GM23248 (cell line): ENCODE results near the gene SEC24B. TPM values are rescaled to one million over a fixed set of nuclear protein-coding genes. Genes with fewer than 3 reads are reported as not detected.

Experiments
- DNase-seq: peaks from one replicate; pipeline ENCODE4 v3.0.0-alpha.2; 2015
- H2AFZ ChIP-seq: fragments of 200-600 bp; sonication (generic); 2 replicates; pipeline ENCODE4 v1.6.1; 2016; ENCODE audit warnings: antibody characterized with exemption
- H3F3A ChIP-seq: fragments of 200-600 bp; sonication (generic); 2 replicates; pipeline ENCODE4 v1.6.1; 2016; ENCODE audit warnings: mild to moderate bottlenecking, antibody characterized with exemption, mixed run types; ENCODE audit not compliant: insufficient read depth
- H3K27ac ChIP-seq: fragments of 200-600 bp; sonication (generic); 2 replicates; pipeline ENCODE4 v1.5.1; 2016; ENCODE audit warnings: mild to moderate bottlenecking
- H3K27me3 ChIP-seq: fragments of 200-600 bp; sonication (generic); replicated peaks from 2 replicates; pipeline ENCODE4 v1.6.1; 2016; ENCODE audit warnings: mild to moderate bottlenecking; ENCODE audit not compliant: insufficient read depth
- H3K36me3 ChIP-seq: fragments of 200-600 bp; sonication (generic); 2 replicates; pipeline ENCODE4 v1.6.1; 2016; ENCODE audit warnings: low read depth, mild to moderate bottlenecking
- H3K4me1 ChIP-seq: fragments of 200-600 bp; sonication (generic); 2 replicates; pipeline ENCODE4 v1.6.1; 2016; ENCODE audit warnings: mild to moderate bottlenecking; ENCODE audit not compliant: insufficient read depth
- H3K4me2 ChIP-seq: fragments of 200-600 bp; sonication (generic); one replicate; pipeline ENCODE4 v1.6.1; 2016; ENCODE audit warnings: mild to moderate bottlenecking; ENCODE audit not compliant: unreplicated experiment
- H3K4me3 ChIP-seq: fragments of 200-600 bp; sonication (generic); 2 replicates; pipeline ENCODE4 v1.5.1; 2016; ENCODE audit warnings: mild to moderate bottlenecking
- H3K79me2 ChIP-seq: fragments of 200-600 bp; sonication (generic); 2 replicates; pipeline ENCODE4 v1.6.1; 2016; ENCODE audit warnings: mild to moderate bottlenecking; ENCODE audit not compliant: insufficient read depth
- H3K9ac ChIP-seq: fragments of 200-600 bp; sonication (generic); 2 replicates; pipeline ENCODE4 v1.6.1; 2016; ENCODE audit warnings: mild to moderate bottlenecking
- H3K9me2 ChIP-seq: fragments of 200-600 bp; sonication (generic); 2 replicates; pipeline ENCODE4 v1.6.1; 2016; ENCODE audit warnings: mixed run types, mild to moderate bottlenecking, moderate library complexity; ENCODE audit not compliant: insufficient read depth
- H3K9me3 ChIP-seq: fragments of 200-600 bp; sonication (generic); one replicate; pipeline ENCODE4 v1.6.1; 2017; ENCODE audit warnings: low read depth
- H4K20me1 ChIP-seq: fragments of 200-600 bp; sonication (generic); 2 replicates; pipeline ENCODE4 v1.6.0; 2016; ENCODE audit not compliant: insufficient read depth
- EZH2 ChIP-seq: fragments of 200-600 bp; sonication (generic); IDR thresholded peaks from 2 replicates; pipeline ENCODE4 v1.6.1; 2018; ENCODE audit warnings: antibody characterized with exemption, mild to moderate bottlenecking; ENCODE audit not compliant: insufficient read depth, poor library complexity, severe bottlenecking
- EZH2phosphoT487 ChIP-seq: fragments of 200-600 bp; sonication (generic); IDR thresholded peaks from 2 replicates; pipeline ENCODE4 v1.6.1; 2018; ENCODE audit warnings: antibody characterized with exemption, moderate library complexity, mild to moderate bottlenecking, low read depth; ENCODE audit not compliant: insufficient read depth
- WGBS, 2 experiments: methylation state at CpG; one replicate each; pipeline ENCODE4 v1.1.6; 2015 to 2017; ENCODE audit warnings: low lambda C conversion rate in 2 of 2, low coverage in 1 of 2; ENCODE audit errors: missing lambda C conversion rate in 2 of 2; 5-methylcytosine and 5-hydroxymethylcytosine counted together
- in situ Hi-C: fragments of 300-500 bp; cut with MboI; formaldehyde crosslinking; loops from 2 replicates; pipeline ENCODE4 v1.15.0; 2020
- polyA plus RNA-seq: library from polyadenylated mRNA; unstranded; fragments of >200 nt; fragmentation: Nextera tagmentation; extraction: Ambion mirVana; gene quantifications from 2 replicates; pipeline ENCODE4 v1.2.1, GENCODE V29; 2016
- total RNA-seq: library from RNA; depleted of rRNA; stranded (reverse); fragments of >200 nt; shearing (Covaris generic); gene quantifications from 2 replicates; pipeline ENCODE4 v1.2.3, GENCODE V29; 2014

Gene SEC24B
- total and polyA plus RNA-seq, 2 experiments from 2014 or later: 20.3 to 26.6 TPM

DNA sequence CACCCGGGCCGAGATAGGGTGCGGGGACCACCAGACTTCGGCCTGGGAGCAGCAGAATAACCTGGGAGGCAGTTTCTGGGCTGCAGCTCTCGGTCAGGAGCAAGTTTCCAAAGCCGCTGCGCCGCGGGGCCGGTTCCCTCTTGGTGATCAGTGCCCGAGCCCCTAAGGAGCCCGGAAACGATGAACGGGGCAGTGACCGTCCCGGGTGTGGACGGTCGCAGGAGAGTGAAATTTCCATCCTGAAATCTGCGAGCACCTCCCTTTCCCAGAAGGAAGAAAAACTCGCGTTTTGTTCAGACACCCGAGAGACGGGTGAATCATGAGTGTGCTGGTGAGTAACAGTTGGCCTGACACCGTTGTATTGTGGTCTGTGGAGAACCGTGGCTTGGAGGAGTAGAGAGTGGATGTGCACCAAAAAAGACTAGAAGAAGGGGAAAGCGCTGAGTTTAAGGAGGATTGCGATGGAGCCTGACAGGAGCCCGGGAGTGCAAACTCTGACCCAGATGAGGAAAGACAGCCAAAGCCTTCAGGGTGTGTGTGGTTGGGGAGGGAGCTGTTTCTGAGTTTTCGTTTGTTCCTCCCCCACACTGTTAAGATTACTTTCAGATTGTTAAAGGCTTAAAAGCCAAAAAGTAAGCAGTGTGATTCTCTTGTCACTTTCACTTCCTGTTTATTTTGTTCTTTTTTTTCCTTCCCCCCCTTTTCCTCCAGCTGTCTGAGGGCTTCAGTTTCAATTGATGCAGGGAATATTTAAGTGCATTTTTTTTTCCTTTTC is 127.3 kb downstream of the SEC24B start:
- 1% methylated on average over 28 to 29 of the region's 29 CpGs for WGBS, 2 experiments
- H3K9me2 ChIP-seq: no peaks in the 10 kb centered on the region
- H3K4me1 ChIP-seq: peaks cover 8% of the 10 kb centered on the region; the same call in 1 of the 2 replicates
- peak; percentile 93 for DNase-seq
- peak overlapping the region; percentile 96 for H3K4me2 ChIP-seq
- H3K9me3 ChIP-seq: no peaks in the 10 kb centered on the region
- peak overlapping the region; percentile 84 for H3K27ac ChIP-seq
- no peaks in the 10 kb centered on the region for H4K20me1 ChIP-seq
- no peaks in the 10 kb centered on the region for H3K27me3 ChIP-seq
- H3F3A ChIP-seq: peaks cover 32% of the 10 kb centered on the region
- peak overlapping the region; percentile 91 for H3K9ac ChIP-seq
- TF ChIP-seq EZH2phosphoT487: no peak
- no peak for TF ChIP-seq EZH2
- in situ Hi-C loops: no loop called here
- peaks cover 45% of the 10 kb centered on the region for H3K79me2 ChIP-seq
- H2AFZ ChIP-seq: peak overlapping the region; percentile 92
- H3K36me3 ChIP-seq: no peaks in the 10 kb centered on the region
- peak overlapping the region; percentile 83 for H3K4me3 ChIP-seq

DNA sequence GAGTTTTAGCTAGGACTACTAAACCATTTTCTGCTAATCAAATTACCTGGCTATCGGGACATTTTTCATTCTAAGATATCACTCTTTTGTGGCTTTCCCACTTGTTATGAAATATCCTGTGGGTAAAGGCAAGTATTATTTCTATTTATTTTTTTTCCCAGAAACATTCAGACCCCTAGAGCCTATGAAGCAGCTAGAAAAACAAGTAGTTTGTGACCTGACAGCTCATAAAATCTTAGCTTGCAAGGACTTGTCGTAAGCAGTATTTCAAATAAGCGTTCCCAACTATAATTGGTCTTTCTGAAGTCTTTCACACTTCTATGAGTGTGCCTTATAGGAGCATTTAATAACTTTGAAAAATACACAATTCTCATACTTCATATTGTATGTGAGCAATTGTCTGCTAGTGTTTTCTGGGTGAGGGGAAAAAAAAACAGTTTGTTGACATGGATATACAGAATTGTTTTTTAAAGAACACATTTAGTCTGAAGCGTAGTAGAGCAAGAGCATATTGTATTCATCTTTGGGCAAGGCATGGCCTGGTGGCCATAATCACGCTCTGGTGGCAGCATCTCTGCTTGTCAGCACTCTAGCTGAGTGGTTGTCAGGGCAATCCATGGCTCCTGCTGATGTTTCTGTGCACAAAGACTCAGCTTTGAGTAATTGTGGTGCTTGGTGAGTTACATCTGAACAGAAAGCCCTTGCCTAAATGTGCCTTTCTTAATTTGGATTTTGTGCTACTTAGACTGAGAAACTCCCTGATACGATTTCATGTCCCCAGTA is 129.0 kb downstream of the SEC24B start:
- Histone ChIP-seq H3K4me3 (0 out of 2 replicates have a peak overlapping the region, but pooled peaks have one; percentile 83), H3K4me1 (peaks cover 8% of the 10 kb centered on the region; the same call in 1 of the 2 replicates), H4K20me1 (no peaks in the 10 kb centered on the region), H3K9me2 (no peaks in the 10 kb centered on the region), H3K36me3 (no peaks in the 10 kb centered on the region), H3F3A (peaks cover 32% of the 10 kb centered on the region), H3K4me2 (no peak overlapping the region), H3K27ac (no peak overlapping the region), H3K9me3 (no peaks in the 10 kb centered on the region), H3K79me2 (peaks cover 47% of the 10 kb centered on the region), H2AFZ (no peak overlapping the region), H3K27me3 (no peaks in the 10 kb centered on the region), H3K9ac (no peak overlapping the region)
- DNase-seq: no peak
- 95 to 96% methylated on average over 6 of the region's 6 CpGs for WGBS, 2 experiments
- in situ Hi-C loops: no loop called here
- TF ChIP-seq EZH2 (no peak), EZH2phosphoT487 (no peak)

DNA sequence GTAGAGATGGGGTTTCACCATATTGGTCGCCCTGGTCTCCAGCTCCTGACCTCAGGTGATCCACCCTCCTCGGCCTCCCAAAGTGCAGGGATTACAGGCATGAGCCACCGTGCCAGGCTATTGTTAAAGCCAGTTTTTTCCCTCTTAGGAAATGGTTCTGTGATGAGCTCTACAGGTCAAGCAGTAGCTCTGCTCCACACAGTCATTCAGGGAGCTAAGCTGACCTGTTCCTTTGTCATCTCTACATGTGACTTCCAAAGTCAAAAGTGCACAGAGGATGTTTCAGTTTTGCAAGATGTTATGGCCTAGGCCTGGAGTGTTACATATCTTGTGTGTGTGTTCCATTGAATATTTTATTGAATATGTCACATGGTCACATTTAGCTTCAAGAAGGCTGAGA is 137.9 kb downstream of the SEC24B start:
- 95 to 97% methylated on average over 3 of the region's 3 CpGs for WGBS, 2 experiments
- in situ Hi-C loops: no loop called here

DNA sequence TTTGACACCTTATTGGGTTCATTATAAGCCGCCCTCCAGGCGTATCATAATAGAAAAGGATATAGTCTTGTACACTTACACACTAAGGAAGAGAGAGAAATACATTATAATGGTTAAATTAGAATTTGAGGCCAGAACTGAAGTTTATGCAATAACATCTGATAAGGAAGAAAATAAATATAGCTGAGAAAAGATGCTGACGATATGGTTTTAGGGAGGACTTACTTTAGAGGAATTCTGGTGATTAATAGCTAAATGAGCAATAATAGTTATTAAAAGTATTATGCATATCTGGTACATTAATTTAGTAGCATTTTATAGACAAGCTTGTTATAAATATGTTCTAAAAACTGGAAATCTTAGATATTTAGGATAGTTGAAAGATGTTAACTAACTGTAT is 138.5 kb downstream of the SEC24B start:
- Histone ChIP-seq H3K4me2 (no peak overlapping the region), H3F3A (no peaks in the 10 kb centered on the region), H3K36me3 (no peaks in the 10 kb centered on the region), H3K9ac (no peak overlapping the region), H3K9me2 (no peaks in the 10 kb centered on the region), H3K4me1 (no peaks in the 10 kb centered on the region), H3K27me3 (no peaks in the 10 kb centered on the region), H3K79me2 (peaks cover 23% of the 10 kb centered on the region), H3K27ac (no peak overlapping the region), H3K9me3 (no peaks in the 10 kb centered on the region), H4K20me1 (no peaks in the 10 kb centered on the region), H2AFZ (no peak overlapping the region), H3K4me3 (no peak overlapping the region)
- TF ChIP-seq EZH2 (no peak), EZH2phosphoT487 (no peak)
- in situ Hi-C loops: no loop called here
- DNase-seq: no peak
- WGBS, 2 experiments: 94 to 100% methylated on average over 3 of the region's 3 CpGs

More for the DNA sequence above, 137.9 kb downstream of the SEC24B start:
- H3K9me3 ChIP-seq: no peaks in the 10 kb centered on the region
- no peak overlapping the region for H2AFZ ChIP-seq
- H3F3A ChIP-seq: no peaks in the 10 kb centered on the region
- no peak for DNase-seq
- no peak for TF ChIP-seq EZH2
- no peak for TF ChIP-seq EZH2phosphoT487
- H3K4me1 ChIP-seq: no peaks in the 10 kb centered on the region
- H3K9me2 ChIP-seq: no peaks in the 10 kb centered on the region
- H4K20me1 ChIP-seq: no peaks in the 10 kb centered on the region
- H3K4me2 ChIP-seq: no peak overlapping the region
- H3K4me3 ChIP-seq: no peak overlapping the region
- H3K27me3 ChIP-seq: no peaks in the 10 kb centered on the region
- peaks cover 23% of the 10 kb centered on the region for H3K79me2 ChIP-seq
- no peak overlapping the region for H3K9ac ChIP-seq
- no peak overlapping the region for H3K27ac ChIP-seq
- H3K36me3 ChIP-seq: no peaks in the 10 kb centered on the region
